Nephron progenitor cell (in vitro differentiated cells): ENCODE measurements around the gene PVALB.

Experiments
- DNase-seq: peaks from one replicate; pipeline ENCODE4 v3.0.0; 2021
- H3K27ac Mint-ChIP-seq: 2 replicates; pipeline ENCODE4 v1.8.0; 2021; ENCODE audit warnings: mild to moderate bottlenecking, moderate library complexity, mixed read lengths
- H3K27me3 Mint-ChIP-seq: 2 replicates; pipeline ENCODE4 v1.8.0; 2021; ENCODE audit warnings: mild to moderate bottlenecking, low read depth, mixed read lengths; ENCODE audit not compliant: poor library complexity
- H3K36me3 Mint-ChIP-seq: 2 replicates; pipeline ENCODE4 v1.8.0; 2021; ENCODE audit warnings: low read depth, mixed read lengths
- H3K4me1 Mint-ChIP-seq: 2 replicates; pipeline ENCODE4 v1.8.0; 2021; ENCODE audit warnings: mixed read lengths
- H3K4me3 Mint-ChIP-seq: 2 replicates; pipeline ENCODE4 v1.8.0; 2021; ENCODE audit warnings: mild to moderate bottlenecking, moderate library complexity, mixed read lengths
- H3K9me3 Mint-ChIP-seq: 2 replicates; pipeline ENCODE4 v1.8.0; 2021; ENCODE audit warnings: mild to moderate bottlenecking, moderate library complexity, mixed read lengths
- TF ChIP-seq, protein P1 (sequence below): fragments of 200-600 bp; sonication (generic); IDR thresholded peaks from 2 replicates; pipeline ENCODE4 v1.5.0; 2021; ENCODE audit warnings: antibody characterized with exemption

PVALB gene

GRCh38 chr22:36852056-36852973, 35.5 kb upstream of the PVALB start:
- TF ChIP-seq, protein P1, sequence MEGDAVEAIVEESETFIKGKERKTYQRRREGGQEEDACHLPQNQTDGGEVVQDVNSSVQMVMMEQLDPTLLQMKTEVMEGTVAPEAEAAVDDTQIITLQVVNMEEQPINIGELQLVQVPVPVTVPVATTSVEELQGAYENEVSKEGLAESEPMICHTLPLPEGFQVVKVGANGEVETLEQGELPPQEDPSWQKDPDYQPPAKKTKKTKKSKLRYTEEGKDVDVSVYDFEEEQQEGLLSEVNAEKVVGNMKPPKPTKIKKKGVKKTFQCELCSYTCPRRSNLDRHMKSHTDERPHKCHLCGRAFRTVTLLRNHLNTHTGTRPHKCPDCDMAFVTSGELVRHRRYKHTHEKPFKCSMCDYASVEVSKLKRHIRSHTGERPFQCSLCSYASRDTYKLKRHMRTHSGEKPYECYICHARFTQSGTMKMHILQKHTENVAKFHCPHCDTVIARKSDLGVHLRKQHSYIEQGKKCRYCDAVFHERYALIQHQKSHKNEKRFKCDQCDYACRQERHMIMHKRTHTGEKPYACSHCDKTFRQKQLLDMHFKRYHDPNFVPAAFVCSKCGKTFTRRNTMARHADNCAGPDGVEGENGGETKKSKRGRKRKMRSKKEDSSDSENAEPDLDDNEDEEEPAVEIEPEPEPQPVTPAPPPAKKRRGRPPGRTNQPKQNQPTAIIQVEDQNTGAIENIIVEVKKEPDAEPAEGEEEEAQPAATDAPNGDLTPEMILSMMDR: no peak
- Mint-ChIP-seq H3K9me3 (no peaks in the 10 kb centered on the region), H3K4me3 (no peak overlapping the region), H3K36me3 (no peaks in the 10 kb centered on the region), H3K4me1 (peaks cover 44% of the 10 kb centered on the region), H3K27ac (no peak overlapping the region), H3K27me3 (peaks cover 40% of the 10 kb centered on the region)
- no peak for DNase-seq

GRCh38 chr22:36850682-36851081, 33.8 kb upstream of the PVALB start:
- no peak overlapping the region for H3K27ac Mint-ChIP-seq
- TF ChIP-seq, protein P1: no peak
- H3K4me3 Mint-ChIP-seq: no peak overlapping the region
- peaks cover 39% of the 10 kb centered on the region for H3K4me1 Mint-ChIP-seq
- H3K9me3 Mint-ChIP-seq: no peaks in the 10 kb centered on the region
- peaks cover 37% of the 10 kb centered on the region for H3K27me3 Mint-ChIP-seq
- no peaks in the 10 kb centered on the region for H3K36me3 Mint-ChIP-seq
- DNase-seq: no peak

DNA sequence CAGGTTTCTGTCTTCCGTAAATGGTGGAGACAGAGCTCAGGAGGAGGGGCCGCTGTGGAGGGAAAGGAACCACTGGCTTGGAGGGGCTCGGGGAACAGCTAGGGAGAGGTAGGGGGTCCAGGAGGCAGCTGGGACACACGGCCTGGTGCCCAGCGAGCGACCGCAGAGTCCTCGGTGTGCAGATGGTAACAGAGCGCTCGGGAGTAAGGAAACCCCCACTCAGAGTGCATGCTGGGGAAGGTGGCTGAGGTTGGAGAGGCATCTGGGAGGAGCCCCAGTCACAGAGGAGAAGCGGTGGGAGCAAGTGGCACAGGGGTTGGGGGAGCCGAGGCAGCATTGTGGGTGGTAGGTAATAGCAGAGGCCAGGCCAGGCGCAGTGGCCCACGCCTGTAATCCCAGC, 33.2 kb upstream of the PVALB start:
- Mint-ChIP-seq H3K27me3 (peaks cover 36% of the 10 kb centered on the region), H3K27ac (no peak overlapping the region), H3K36me3 (no peaks in the 10 kb centered on the region), H3K9me3 (no peaks in the 10 kb centered on the region), H3K4me1 (peaks cover 38% of the 10 kb centered on the region), H3K4me3 (no peak overlapping the region)
- DNase-seq: no peak
- TF ChIP-seq, protein P1: no peak

GRCh38 chr22:36846949-36847348, 30.1 kb upstream of the PVALB start:
- H3K4me1 Mint-ChIP-seq: peaks cover 36% of the 10 kb centered on the region
- H3K9me3 Mint-ChIP-seq: no peaks in the 10 kb centered on the region
- peaks cover 55% of the 10 kb centered on the region for H3K27me3 Mint-ChIP-seq
- DNase-seq: no peak
- H3K4me3 Mint-ChIP-seq: no peak overlapping the region
- H3K27ac Mint-ChIP-seq: no peak overlapping the region
- H3K36me3 Mint-ChIP-seq: no peaks in the 10 kb centered on the region
- TF ChIP-seq, protein P1: no peak

DNA sequence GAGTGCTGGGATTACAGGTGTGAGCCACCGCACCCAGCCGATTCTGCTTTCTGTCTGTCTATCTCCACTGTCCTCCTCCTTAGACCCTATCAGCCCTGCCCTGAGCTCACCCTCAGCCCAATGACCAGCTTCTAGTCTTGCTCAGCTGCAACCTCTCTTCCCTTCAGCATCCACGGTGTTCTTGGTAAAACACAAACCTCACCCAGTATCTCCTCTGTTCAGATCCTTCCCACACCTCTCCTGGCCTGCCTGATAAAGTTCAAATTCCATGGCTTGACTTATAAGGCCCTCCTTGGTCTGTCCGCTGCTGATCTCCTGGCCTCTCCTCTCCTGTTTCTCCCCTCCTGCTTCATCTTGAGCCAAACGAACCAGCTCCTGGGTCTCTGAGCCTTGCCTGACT, 29.4 kb upstream of the PVALB start:
- Mint-ChIP-seq H3K27ac (no peak overlapping the region), H3K36me3 (no peaks in the 10 kb centered on the region), H3K4me3 (no peak overlapping the region), H3K4me1 (peaks cover 29% of the 10 kb centered on the region), H3K9me3 (no peaks in the 10 kb centered on the region), H3K27me3 (peaks cover 59% of the 10 kb centered on the region)
- TF ChIP-seq, protein P1: no peak
- DNase-seq: no peak

DNA sequence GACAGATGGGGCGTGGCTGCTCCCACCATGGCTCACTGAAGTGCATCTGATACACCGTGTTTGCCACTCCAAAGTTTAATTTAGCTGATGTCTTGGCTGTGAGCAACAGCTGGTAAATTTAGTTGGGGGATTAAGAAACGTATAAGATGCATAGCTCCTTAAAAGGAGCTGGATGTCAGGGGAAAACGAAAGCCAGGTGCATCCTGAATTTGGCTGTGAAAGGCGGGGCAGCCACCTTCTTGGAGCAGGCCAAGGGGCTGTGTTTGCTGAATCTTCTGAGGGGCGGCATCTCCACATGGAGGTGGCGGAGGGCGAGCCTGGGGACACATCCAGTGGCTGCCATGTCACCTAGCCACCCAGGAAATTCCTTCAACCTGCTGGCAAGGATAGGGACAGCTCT, 23.3 kb upstream of the PVALB start:
- peaks cover 58% of the 10 kb centered on the region for H3K27me3 Mint-ChIP-seq
- DNase-seq: no peak
- TF ChIP-seq, protein P1: no peak
- no peak overlapping the region for H3K27ac Mint-ChIP-seq
- H3K4me1 Mint-ChIP-seq: peaks cover 5% of the 10 kb centered on the region
- H3K36me3 Mint-ChIP-seq: no peaks in the 10 kb centered on the region
- no peak overlapping the region for H3K4me3 Mint-ChIP-seq
- H3K9me3 Mint-ChIP-seq: peaks cover 14% of the 10 kb centered on the region
